GM21381 (cell line): ENCODE results near the gene UBLCP1.
A peak's percentile ranks its signal among the peaks of the same experiment; 100 is the strongest.

Experiments used
- ATAC-seq: cut with Tn5 transposase; IDR thresholded peaks from one replicate; pipeline ENCODE4 v1.9.1; 2021; ENCODE audit warnings: mild to moderate bottlenecking, moderate library complexity; ENCODE audit not compliant: unreplicated experiment

The UBLCP1 gene

GRCh38 chr5:159310511-159310910, 47.4 kb downstream of the UBLCP1 start:
- ATAC-seq, result no peak

GRCh38 chr5:159311063-159311462, 48.0 kb downstream of the UBLCP1 start:
- ATAC-seq, result no peak

- no peak for ATAC-seq
Measured at GRCh38 chr5:159313197-159313596, 50.1 kb downstream of the UBLCP1 start.

GRCh38 chr5:159316519-159317383, 53.7 kb downstream of the UBLCP1 start:
- ATAC-seq, result no peak

- ATAC-seq, result no peak
Measured at GRCh38 chr5:159317849-159318248, 54.8 kb downstream of the UBLCP1 start.

GRCh38 chr5:159318448-159318847, 55.4 kb downstream of the UBLCP1 start:
- ATAC-seq, result no peak

GRCh38 chr5:159319363-159319762, 56.3 kb downstream of the UBLCP1 start:
- ATAC-seq, result no peak

GRCh38 chr5:159319832-159320231, 56.7 kb downstream of the UBLCP1 start:
- ATAC-seq, result no peak

- ATAC-seq, result no peak
Measured at GRCh38 chr5:159322180-159322579, 59.1 kb downstream of the UBLCP1 start.

- no peak for ATAC-seq
Measured at GRCh38 chr5:159324102-159324755, 61.1 kb downstream of the UBLCP1 start.

- no peak for ATAC-seq
Measured at GRCh38 chr5:159324986-159325385, 61.9 kb downstream of the UBLCP1 start.

GRCh38 chr5:159330131-159330800, 67.2 kb downstream of the UBLCP1 start, which contains the start of gene IL12B:
Gene IL12B, minus strand, starts transcription at chr5:159330487. Its CDS starts 3,705 bp downstream, at chr5:159326782.
- no peak for ATAC-seq

GRCh38 chr5:159331093-159331973, 68.2 kb downstream of the UBLCP1 start:
- ATAC-seq, result peak; percentile 55

- peak; percentile 43 for ATAC-seq
Measured at GRCh38 chr5:159332800-159333544, 69.9 kb downstream of the UBLCP1 start.

GRCh38 chr5:159333545-159333925, 70.4 kb downstream of the UBLCP1 start:
- no peak for ATAC-seq
